H9 (cell line): Measurements from ENCODE around the gene POLR2A. TPM values are rescaled to one million over a fixed set of nuclear protein-coding genes. Genes with fewer than 3 reads are reported as not detected.

Experiments
- DNase-seq: peaks from one replicate; pipeline ENCODE4 v3.0.0-alpha.2; 2017
- H2AFZ ChIP-seq: one replicate; pipeline ENCODE4 v1.6.1; 2013; ENCODE audit warnings: mild to moderate bottlenecking, low read length, control low read depth, moderate library complexity
- H2AK5ac ChIP-seq: 2 replicates; pipeline ENCODE4 v1.6.1; 2013; ENCODE audit warnings: low read length, control low read depth, mixed read lengths; ENCODE audit not compliant: insufficient read length
- H2BK120ac ChIP-seq: one replicate; pipeline ENCODE4 v1.6.1; 2013; ENCODE audit warnings: low read depth, mild to moderate bottlenecking, low read length, control low read depth, inconsistent platforms; ENCODE audit not compliant: poor library complexity, severe bottlenecking
- H2BK12ac ChIP-seq: 2 replicates; pipeline ENCODE4 v1.6.1; 2013; ENCODE audit warnings: low read length, control low read depth, mixed read lengths, low read depth; ENCODE audit not compliant: insufficient read length
- H2BK15ac ChIP-seq: 2 replicates; pipeline ENCODE4 v1.6.1; 2013; ENCODE audit warnings: low read depth, low read length, control low read depth
- H2BK20ac ChIP-seq: one replicate; pipeline ENCODE4 v1.6.1; 2013; ENCODE audit warnings: low read depth, mild to moderate bottlenecking, low read length, control low read depth, inconsistent platforms; ENCODE audit not compliant: poor library complexity, severe bottlenecking
- H2BK5ac ChIP-seq: 2 replicates; pipeline ENCODE4 v1.6.1; 2013; ENCODE audit warnings: low read length, control low read depth, mixed read lengths; ENCODE audit not compliant: insufficient read length
- H3K14ac ChIP-seq: 2 replicates; pipeline ENCODE4 v1.6.1; 2013; ENCODE audit warnings: low read length, control low read depth; ENCODE audit not compliant: insufficient read depth
- H3K18ac ChIP-seq: 2 replicates; pipeline ENCODE4 v1.6.1; 2013; ENCODE audit warnings: low read depth, mild to moderate bottlenecking, mixed read lengths, low read length, control low read depth; ENCODE audit not compliant: insufficient read length
- H3K23ac ChIP-seq: 2 replicates; pipeline ENCODE4 v1.6.1; 2013; ENCODE audit warnings: low read length, control low read depth, mixed read lengths, low read depth; ENCODE audit not compliant: insufficient read length
- H3K23me2 ChIP-seq: 2 replicates; pipeline ENCODE4 v1.6.1; 2013; ENCODE audit warnings: low read depth, mild to moderate bottlenecking, mixed read lengths, low read length, control low read depth; ENCODE audit not compliant: insufficient read length, poor library complexity, severe bottlenecking
- H3K27ac ChIP-seq: 2 replicates; pipeline ENCODE4 v1.5.1; 2013; ENCODE audit warnings: low read length, control low read depth, mixed read lengths, low read depth; ENCODE audit not compliant: insufficient read length
- H3K27me3 ChIP-seq: 2 replicates; pipeline ENCODE4 v1.6.1; 2013; ENCODE audit warnings: low read length, control low read depth, inconsistent platforms; ENCODE audit not compliant: insufficient read depth
- H3K4ac ChIP-seq: 2 replicates; pipeline ENCODE4 v1.6.1; 2013; ENCODE audit warnings: low read depth, mild to moderate bottlenecking, control low read depth, inconsistent platforms, low read length, moderate library complexity
- H3K4me1 ChIP-seq: 2 replicates; pipeline ENCODE4 v1.6.1; 2013; ENCODE audit warnings: low read length, control low read depth, inconsistent platforms; ENCODE audit not compliant: insufficient read depth
- H3K4me2 ChIP-seq: 2 replicates; pipeline ENCODE4 v1.6.1; 2013; ENCODE audit warnings: low read length, control low read depth, mixed read lengths; ENCODE audit not compliant: insufficient read length, insufficient read depth
- H3K56ac ChIP-seq: 2 replicates; pipeline ENCODE4 v1.6.1; 2013; ENCODE audit warnings: low read depth, mild to moderate bottlenecking, mixed read lengths, low read length, control low read depth; ENCODE audit not compliant: insufficient read length
- H3K79me1 ChIP-seq: 2 replicates; pipeline ENCODE4 v1.6.1; 2013; ENCODE audit warnings: low read depth, mild to moderate bottlenecking, moderate library complexity, low read length, control low read depth, inconsistent platforms; ENCODE audit not compliant: insufficient read depth, poor library complexity, severe bottlenecking
- H3K79me2 ChIP-seq: 2 replicates; pipeline ENCODE4 v1.6.1; 2013; ENCODE audit warnings: low read length, control low read depth, inconsistent platforms; ENCODE audit not compliant: insufficient read depth
- H3K9ac ChIP-seq: 2 replicates; pipeline ENCODE4 v1.6.1; 2013; ENCODE audit warnings: low read length, control low read depth, mixed read lengths; ENCODE audit not compliant: insufficient read length; ENCODE audit errors: extremely low read depth
- H3K9me3 ChIP-seq: one replicate; pipeline ENCODE4 v1.6.1; 2013; ENCODE audit warnings: low read depth, low read length, inconsistent platforms; ENCODE audit not compliant: control insufficient read depth
- H3T11ph ChIP-seq: one replicate; pipeline ENCODE4 v1.6.1; 2013; ENCODE audit warnings: mild to moderate bottlenecking, low read length, control low read depth, inconsistent platforms
- H4K20me1 ChIP-seq: one replicate; pipeline ENCODE4 v1.6.1; 2013; ENCODE audit not compliant: control insufficient read depth, insufficient read length, insufficient read depth
- H4K5ac ChIP-seq: 2 replicates; pipeline ENCODE4 v1.6.1; 2013; ENCODE audit warnings: low read depth, mild to moderate bottlenecking, mixed read lengths, low read length, control low read depth; ENCODE audit not compliant: insufficient read length
- H4K8ac ChIP-seq: replicated peaks from 2 replicates; pipeline ENCODE4 v1.6.1; 2013; ENCODE audit warnings: low read length, control low read depth, mixed read lengths, low read depth; ENCODE audit not compliant: insufficient read length
- H4K91ac ChIP-seq: 2 replicates; pipeline ENCODE4 v1.6.1; 2013; ENCODE audit warnings: low read depth, mild to moderate bottlenecking, moderate library complexity, mixed read lengths, low read length, control low read depth; ENCODE audit not compliant: insufficient read length
- H3K27ac Mint-ChIP-seq, 3 experiments: 2 replicates in 2 of 3; 3 replicates in 1 of 3; pipeline ENCODE4 v1.8.0; 2020 to 2021; ENCODE audit warnings: mixed read lengths in 3 of 3, mild to moderate bottlenecking in 1 of 3, moderate library complexity in 1 of 3
- H3K27me3 Mint-ChIP-seq: 2 replicates; pipeline ENCODE4 v1.8.0; 2021; ENCODE audit warnings: low read depth, mild to moderate bottlenecking, moderate library complexity, mixed read lengths
- H3K36me3 Mint-ChIP-seq, 3 experiments: 2 replicates in 2 of 3; 3 replicates in 1 of 3; pipeline ENCODE4 v1.8.0; 2020 to 2021; ENCODE audit warnings: low read depth in 3 of 3, mixed read lengths in 3 of 3; ENCODE audit not compliant: insufficient read depth in 1 of 3
- H3K4me1 Mint-ChIP-seq, 2 experiments: 2 replicates each; pipeline ENCODE4 v1.8.0; 2020; ENCODE audit warnings: mixed read lengths in 2 of 2
- H3K4me3 Mint-ChIP-seq, 2 experiments: 2 replicates in 1 of 2; 3 replicates in 1 of 2; pipeline ENCODE4 v1.8.0; 2020 to 2021; ENCODE audit warnings: mild to moderate bottlenecking in 2 of 2, mixed read lengths in 2 of 2, moderate library complexity in 1 of 2
- H3K9me3 Mint-ChIP-seq, 2 experiments: 2 replicates in 1 of 2; 3 replicates in 1 of 2; pipeline ENCODE4 v1.8.0; 2020; ENCODE audit warnings: mild to moderate bottlenecking in 2 of 2, mixed read lengths in 2 of 2, moderate library complexity in 1 of 2
- CTCF ChIP-seq: fragments of 200-600 bp; sonication (generic); conservative IDR thresholded peaks from 3 replicates; pipeline ENCODE4 v1.8.0; 2021; ENCODE audit warnings: antibody characterized with exemption, mild to moderate bottlenecking
- WGBS: extraction: QIAGEN DNeasy Blood & Tissue Kit; methylation state at CpG from one replicate; pipeline ENCODE4 v1.1.7; 2013; ENCODE audit warnings: missing lambda C conversion rate, low lambda C conversion rate, mixed read lengths; ENCODE audit not compliant: insufficient read length; ENCODE audit errors: extremely low coverage; 5-methylcytosine and 5-hydroxymethylcytosine counted together
- total RNA-seq: library from RNA; stranded (reverse); gene quantifications from 2 replicates; pipeline ENCODE4 v1.2.1, GENCODE V29; 2021

Gene POLR2A
- total RNA-seq, 1 experiment from 2014 or later, result 153 TPM

- no peak overlapping the region for H3K4me2 ChIP-seq
- H4K5ac ChIP-seq, result no peak overlapping the region
- no peak overlapping the region for H3K56ac ChIP-seq
- no peaks in the 10 kb centered on the region; the same call in 1 of the 2 replicates for H3K4me1 ChIP-seq
- no peak overlapping the region for H3K18ac ChIP-seq
- no peak for TF ChIP-seq CTCF
- H3K9me3 ChIP-seq, result no peaks in the 10 kb centered on the region
- H3K4ac ChIP-seq, result no peak overlapping the region
- no peak overlapping the region for H2BK12ac ChIP-seq
- no peak for DNase-seq
- H4K8ac ChIP-seq, result no peak overlapping the region
- no peak overlapping the region for H3K14ac ChIP-seq
- no peaks in the 10 kb centered on the region for H3K79me1 ChIP-seq
- no peaks in the 10 kb centered on the region for H3K79me2 ChIP-seq
- Mint-ChIP-seq H3K27me3 (peaks cover 32% of the 10 kb centered on the region), H3K9me3 (no peaks in the 10 kb centered on the region; a peak in 1 of 5 replicates), H3K4me3 (peak overlapping the region in 1 of 2 experiments; percentile 10; a peak in 2 of 5 replicates), H3K36me3 (peaks cover 0 to 13% (median 2%) of the 10 kb centered on the region in 3 experiments; a peak in 3 of 7 replicates), H3K4me1 (peaks cover 41 to 55% of the 10 kb centered on the region in 2 experiments), H3K27ac (no peak overlapping the region)
- no peak overlapping the region for H2BK120ac ChIP-seq
- H2BK15ac ChIP-seq, result no peak overlapping the region
- H3K23me2 ChIP-seq, result peaks cover 33% of the 10 kb centered on the region
- H2BK5ac ChIP-seq, result no peak overlapping the region
- H2BK20ac ChIP-seq, result no peak overlapping the region
- H4K91ac ChIP-seq, result no peak overlapping the region
- H3K9ac ChIP-seq, result no peak overlapping the region
- no CpG with 5 or more reads among the region's 2 CpGs for WGBS
- no peak overlapping the region for H3T11ph ChIP-seq
- no peak overlapping the region for H2AFZ ChIP-seq
- no peak overlapping the region for H3K23ac ChIP-seq
- H3K27ac ChIP-seq, result no peak overlapping the region
- H2AK5ac ChIP-seq, result no peak overlapping the region
- H4K20me1 ChIP-seq, result no peaks in the 10 kb centered on the region
- peaks cover 8% of the 10 kb centered on the region for H3K27me3 ChIP-seq
These were observed 42.0 kb upstream of the POLR2A start for GRCh38 chr17:7442142-7442541.
